ENCODE data around the gene FARSB. TPM values are rescaled to one million over a fixed set of nuclear protein-coding genes. Genes with fewer than 3 reads are reported as not detected.

Gene FARSB
- polyA plus RNA-seq, 1 donor from 2014 or later = 15.2 TPM

- H3K4me3 ChIP-seq (ENCODE audit: low read length) = no peak overlapping the region
- TF ChIP-seq SMC3 (conservative IDR thresholded peaks at IDR 0.05; ENCODE audit: poor library complexity) (no peak), RAD21 (conservative IDR thresholded peaks at IDR 0.05) (no peak), POLR2AphosphoS5 (IDR thresholded peaks at IDR 0.05) (no peak), EZH2 (IDR thresholded peaks at IDR 0.05; ENCODE audit: borderline replicate concordance, insufficient read depth, low read length, poor library complexity, severe bottlenecking) (no peak), EP300 (conservative IDR thresholded peaks at IDR 0.05; ENCODE audit: poor library complexity, severe bottlenecking) (no peak), MXI1 (conservative IDR thresholded peaks at IDR 0.05; ENCODE audit: poor library complexity, severe bottlenecking) (no peak), TAF1 (IDR thresholded peaks at IDR 0.05; ENCODE audit: low read depth) (no peak)
- TF ChIP-seq, protein P1, sequence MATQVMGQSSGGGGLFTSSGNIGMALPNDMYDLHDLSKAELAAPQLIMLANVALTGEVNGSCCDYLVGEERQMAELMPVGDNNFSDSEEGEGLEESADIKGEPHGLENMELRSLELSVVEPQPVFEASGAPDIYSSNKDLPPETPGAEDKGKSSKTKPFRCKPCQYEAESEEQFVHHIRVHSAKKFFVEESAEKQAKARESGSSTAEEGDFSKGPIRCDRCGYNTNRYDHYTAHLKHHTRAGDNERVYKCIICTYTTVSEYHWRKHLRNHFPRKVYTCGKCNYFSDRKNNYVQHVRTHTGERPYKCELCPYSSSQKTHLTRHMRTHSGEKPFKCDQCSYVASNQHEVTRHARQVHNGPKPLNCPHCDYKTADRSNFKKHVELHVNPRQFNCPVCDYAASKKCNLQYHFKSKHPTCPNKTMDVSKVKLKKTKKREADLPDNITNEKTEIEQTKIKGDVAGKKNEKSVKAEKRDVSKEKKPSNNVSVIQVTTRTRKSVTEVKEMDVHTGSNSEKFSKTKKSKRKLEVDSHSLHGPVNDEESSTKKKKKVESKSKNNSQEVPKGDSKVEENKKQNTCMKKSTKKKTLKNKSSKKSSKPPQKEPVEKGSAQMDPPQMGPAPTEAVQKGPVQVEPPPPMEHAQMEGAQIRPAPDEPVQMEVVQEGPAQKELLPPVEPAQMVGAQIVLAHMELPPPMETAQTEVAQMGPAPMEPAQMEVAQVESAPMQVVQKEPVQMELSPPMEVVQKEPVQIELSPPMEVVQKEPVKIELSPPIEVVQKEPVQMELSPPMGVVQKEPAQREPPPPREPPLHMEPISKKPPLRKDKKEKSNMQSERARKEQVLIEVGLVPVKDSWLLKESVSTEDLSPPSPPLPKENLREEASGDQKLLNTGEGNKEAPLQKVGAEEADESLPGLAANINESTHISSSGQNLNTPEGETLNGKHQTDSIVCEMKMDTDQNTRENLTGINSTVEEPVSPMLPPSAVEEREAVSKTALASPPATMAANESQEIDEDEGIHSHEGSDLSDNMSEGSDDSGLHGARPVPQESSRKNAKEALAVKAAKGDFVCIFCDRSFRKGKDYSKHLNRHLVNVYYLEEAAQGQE (IDR thresholded peaks at IDR 0.05; ENCODE audit: borderline replicate concordance) = no peak
- TF ChIP-seq, protein P2, sequence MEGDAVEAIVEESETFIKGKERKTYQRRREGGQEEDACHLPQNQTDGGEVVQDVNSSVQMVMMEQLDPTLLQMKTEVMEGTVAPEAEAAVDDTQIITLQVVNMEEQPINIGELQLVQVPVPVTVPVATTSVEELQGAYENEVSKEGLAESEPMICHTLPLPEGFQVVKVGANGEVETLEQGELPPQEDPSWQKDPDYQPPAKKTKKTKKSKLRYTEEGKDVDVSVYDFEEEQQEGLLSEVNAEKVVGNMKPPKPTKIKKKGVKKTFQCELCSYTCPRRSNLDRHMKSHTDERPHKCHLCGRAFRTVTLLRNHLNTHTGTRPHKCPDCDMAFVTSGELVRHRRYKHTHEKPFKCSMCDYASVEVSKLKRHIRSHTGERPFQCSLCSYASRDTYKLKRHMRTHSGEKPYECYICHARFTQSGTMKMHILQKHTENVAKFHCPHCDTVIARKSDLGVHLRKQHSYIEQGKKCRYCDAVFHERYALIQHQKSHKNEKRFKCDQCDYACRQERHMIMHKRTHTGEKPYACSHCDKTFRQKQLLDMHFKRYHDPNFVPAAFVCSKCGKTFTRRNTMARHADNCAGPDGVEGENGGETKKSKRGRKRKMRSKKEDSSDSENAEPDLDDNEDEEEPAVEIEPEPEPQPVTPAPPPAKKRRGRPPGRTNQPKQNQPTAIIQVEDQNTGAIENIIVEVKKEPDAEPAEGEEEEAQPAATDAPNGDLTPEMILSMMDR (IDR thresholded peaks at IDR 0.05; ENCODE audit: poor library complexity, severe bottlenecking) = no peak
- no peaks in the 10 kb centered on the region for H3K9me3 ChIP-seq (ENCODE audit: low read length)
- H3K79me2 ChIP-seq (replicated peaks; ENCODE audit: insufficient read depth, low read length) = no peaks in the 10 kb centered on the region
- no peaks in the 10 kb centered on the region for H3K36me3 ChIP-seq (ENCODE audit: insufficient read depth, low read length)
- H3K27me3 ChIP-seq (ENCODE audit: insufficient read depth, low read depth, low read length) = no peaks in the 10 kb centered on the region
- no peaks in the 10 kb centered on the region for H4K20me1 ChIP-seq (ENCODE audit: insufficient read depth)
- H3K9me2 ChIP-seq (ENCODE audit: insufficient read depth, low read length) = no peaks in the 10 kb centered on the region
- no peak overlapping the region for H3K9ac ChIP-seq (ENCODE audit: low read length)
- H3K27ac ChIP-seq (ENCODE audit: low read length) = no peak overlapping the region
- no peaks in the 10 kb centered on the region for H3F3A ChIP-seq (ENCODE audit: insufficient read depth, low read length, poor library complexity, severe bottlenecking)
- H2AFZ ChIP-seq (ENCODE audit: low read depth, low read length) = no peak overlapping the region
- H3K4me2 ChIP-seq (ENCODE audit: low read length) = no peak overlapping the region
Observed at GRCh38 chr2:222604749-222605515, 51.0 kb downstream of the FARSB start.

DNA sequence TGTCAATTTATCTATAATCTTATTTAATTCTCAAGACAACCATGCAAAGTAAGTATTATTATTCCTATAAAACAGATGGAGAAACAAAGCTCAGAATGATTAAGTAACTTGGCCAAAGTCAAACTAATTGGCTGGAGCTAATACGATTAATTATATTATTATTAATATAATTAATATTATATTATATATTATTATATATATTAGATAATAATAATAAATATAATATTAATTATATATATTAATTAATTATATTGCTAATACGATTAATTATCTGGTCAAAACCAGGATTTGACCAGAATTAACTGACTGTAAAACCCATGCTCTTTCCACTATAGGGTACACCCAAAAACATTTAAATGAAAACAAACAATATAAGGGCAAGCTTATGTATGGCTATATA, 52.4 kb downstream of the FARSB start:
- no peaks in the 10 kb centered on the region for H3K27me3 ChIP-seq (ENCODE audit: insufficient read depth, low read depth, low read length)
- H3K4me3 ChIP-seq (ENCODE audit: low read length) = no peak overlapping the region
- no peaks in the 10 kb centered on the region for H3F3A ChIP-seq (ENCODE audit: insufficient read depth, low read length, poor library complexity, severe bottlenecking)
- no peak for TF ChIP-seq EZH2 (IDR thresholded peaks at IDR 0.05; ENCODE audit: borderline replicate concordance, insufficient read depth, low read length, poor library complexity, severe bottlenecking)
- no peak for TF ChIP-seq EP300 (conservative IDR thresholded peaks at IDR 0.05; ENCODE audit: poor library complexity, severe bottlenecking)
- no peak for TF ChIP-seq MXI1 (conservative IDR thresholded peaks at IDR 0.05; ENCODE audit: poor library complexity, severe bottlenecking)
- no peak for TF ChIP-seq RAD21 (conservative IDR thresholded peaks at IDR 0.05)
- no peak for TF ChIP-seq SMC3 (conservative IDR thresholded peaks at IDR 0.05; ENCODE audit: poor library complexity)
- no peak for TF ChIP-seq POLR2AphosphoS5 (IDR thresholded peaks at IDR 0.05)
- TF ChIP-seq TAF1 (IDR thresholded peaks at IDR 0.05; ENCODE audit: low read depth) = no peak
- TF ChIP-seq, protein P2 (IDR thresholded peaks at IDR 0.05; ENCODE audit: poor library complexity, severe bottlenecking) = no peak
- TF ChIP-seq, protein P1 (IDR thresholded peaks at IDR 0.05; ENCODE audit: borderline replicate concordance) = no peak
- no peak overlapping the region for H2AFZ ChIP-seq (ENCODE audit: low read depth, low read length)
- no peak overlapping the region for H3K9ac ChIP-seq (ENCODE audit: low read length)
- H3K36me3 ChIP-seq (ENCODE audit: insufficient read depth, low read length) = no peaks in the 10 kb centered on the region
- H3K9me3 ChIP-seq (ENCODE audit: low read length) = no peaks in the 10 kb centered on the region
- no peaks in the 10 kb centered on the region for H4K20me1 ChIP-seq (ENCODE audit: insufficient read depth)
- no peaks in the 10 kb centered on the region for H3K79me2 ChIP-seq (replicated peaks; ENCODE audit: insufficient read depth, low read length)
- no peaks in the 10 kb centered on the region for H3K9me2 ChIP-seq (ENCODE audit: insufficient read depth, low read length)
- no peak overlapping the region for H3K4me2 ChIP-seq (ENCODE audit: low read length)
- no peak overlapping the region for H3K27ac ChIP-seq (ENCODE audit: low read length)

Measured in neural cell (in vitro differentiated cells).